Measurements from ENCODE around the gene LINC01488. TPM values are rescaled to one million over a fixed set of nuclear protein-coding genes. Genes with fewer than 3 reads are reported as not detected.

Gene LINC01488
- total and polyA plus RNA-seq, 2 of the 13 experiments (the other 11 are each of a cell fraction or from before 2014, with no cell fraction given) = 0.26 to 0.58 TPM

GRCh38 chr11:69529001-69529400 is 47.5 kb downstream of the LINC01488 start (continued):
- TF ChIP-seq AFF4 (CRISPR knock-in tag; IDR thresholded peaks at IDR 0.05) (no peak), BATF2 (CRISPR knock-in tag; IDR thresholded peaks at IDR 0.05) (no peak), DNMT3B (CRISPR knock-in tag; conservative IDR thresholded peaks at IDR 0.05) (no peak)

- Histone ChIP-seq H3K79me2 (ENCODE audit: insufficient read depth, low read length) (no peaks in the 10 kb centered on the region), H4K20me1 (ENCODE audit: insufficient read depth, low read length) (no peaks in the 10 kb centered on the region), H2AFZ (ENCODE audit: low read length) (no peak overlapping the region), H3K4me1 (ENCODE audit: insufficient read depth, low read length) (no peaks in the 10 kb centered on the region), H3K27ac (ENCODE audit: extremely low read length, insufficient read depth, low read length) (no peak overlapping the region), H3K9ac (ENCODE audit: insufficient read depth, low read depth, low read length) (no peak overlapping the region), H3K36me3 (replicated peaks in 1 of 2; ENCODE audit: control insufficient read depth in 1 of 2, insufficient read depth in 2 of 2, low read length in 2 of 2) (no peaks in the 10 kb centered on the region), H3K27me3 (ENCODE audit: control insufficient read depth in 1 of 2, insufficient read depth in 2 of 2, low read length in 2 of 2) (peaks cover 4 to 45% of the 10 kb centered on the region in 2 experiments; a peak in 3 of 5 replicates), H3K4me2 (ENCODE audit: low read depth, low read length) (no peak overlapping the region), H3K4me3 (replicated peaks in 1 of 3; ENCODE audit: insufficient read depth in 1 of 3, low read depth in 2 of 3, low read length in 3 of 3) (no peak overlapping the region), H3K9me3 (ENCODE audit: low read length) (no peaks in the 10 kb centered on the region)
- intact Hi-C loops (cut with micrococcal nuclease; ENCODE audit: unreplicated experiment) = no loop called here
- in situ Hi-C loops (cut with HindIII; ENCODE audit: extremely low pct_ligation_motif_present, low pct_unique_long_range_greater_than_20kb) = no loop called here
- ATAC-seq (no peak), FAIRE-seq (no peak), DNase-seq (ENCODE audit: low spot score) (no peak)
- BruUV-seq (replicated peaks) = no TSS peak
- POLR2A ChIA-PET = no interaction called here
- TF ChIP-seq ZNF547 (CRISPR knock-in tag; IDR thresholded peaks at IDR 0.05) (no peak), ZFAT (CRISPR knock-in tag; conservative IDR thresholded peaks at IDR 0.05) (no peak), ZNF816 (CRISPR knock-in tag; IDR thresholded peaks at IDR 0.05; ENCODE audit: borderline replicate concordance) (no peak), U2AF1 (optimal IDR thresholded peaks at IDR 0.05; ENCODE audit: low read depth, low read length) (no peak), HNRNPUL1 (IDR thresholded peaks at IDR 0.05; ENCODE audit: low read depth, low read length) (no peak), IKZF5 (CRISPR knock-in tag; IDR thresholded peaks at IDR 0.05) (no peak), NR2C2 (CRISPR knock-in tag; IDR thresholded peaks at IDR 0.05; ENCODE audit: borderline replicate concordance) (no peak), ZNF225 (CRISPR knock-in tag; IDR thresholded peaks at IDR 0.05) (no peak)
- CTCF ChIA-PET (ENCODE audit: low intra/inter-chr PET ratio, low total read pairs) = no interaction called here
- WGBS (ENCODE audit: low lambda C conversion rate) = 59% methylated on average over 19 of the region's 19 CpGs
These were observed 49.0 kb downstream of the LINC01488 start for GRCh38 chr11:69530278-69531070.
